ENCODE results near the gene AP4B1.

AP4B1 gene

GRCh38 chr1:113891631-113892220 is 12.9 kb downstream of the AP4B1 start:
- no peak for DNase-seq

- DNase-seq, result no peak
Measured at GRCh38 chr1:113890816-113891215, 13.8 kb downstream of the AP4B1 start.

- DNase-seq, result no peak
Measured at GRCh38 chr1:113887402-113888175, 17.0 kb downstream of the AP4B1 start, which contains the start of gene BCL2L15. Gene BCL2L15, minus strand, starts transcription at chr1:113887581. Its CDS starts 206 bp downstream, at chr1:113887375.

GRCh38 chr1:113886417-113887401 is 17.9 kb downstream of the AP4B1 start:
- DNase-seq, result no peak

- DNase-seq, result no peak
Measured at GRCh38 chr1:113881661-113882060, 22.9 kb downstream of the AP4B1 start.

GRCh38 chr1:113879739-113880038 is 24.9 kb downstream of the AP4B1 start:
- DNase-seq, result no peak

- no peak for DNase-seq
Measured at GRCh38 chr1:113876176-113876575, 28.4 kb downstream of the AP4B1 start.

GRCh38 chr1:113875714-113876113 is 28.9 kb downstream of the AP4B1 start:
- no peak for DNase-seq

GRCh38 chr1:113874012-113874879 is 30.4 kb downstream of the AP4B1 start:
- DNase-seq, result no peak

GRCh38 chr1:113872219-113872935 is 32.2 kb downstream of the AP4B1 start:
- DNase-seq, result no peak

GRCh38 chr1:113871597-113872113 is 32.9 kb downstream of the AP4B1 start, which contains the start of gene PTPN22:
Gene PTPN22, minus strand, starts transcription at chr1:113871712.
- DNase-seq, result peak; percentile 26

GRCh38 chr1:113870778-113871177 is 33.8 kb downstream of the AP4B1 start:
- DNase-seq, result no peak

- no peak for DNase-seq
Measured at GRCh38 chr1:113868387-113869083, 36.1 kb downstream of the AP4B1 start.

GRCh38 chr1:113861641-113862040 is 43.0 kb downstream of the AP4B1 start:
- DNase-seq, result no peak

- no peak for DNase-seq
Measured at GRCh38 chr1:113860891-113861290, 43.7 kb downstream of the AP4B1 start.

GRCh38 chr1:113859478-113860175 is 45.0 kb downstream of the AP4B1 start:
- no peak for DNase-seq

- no peak for DNase-seq
Measured at GRCh38 chr1:113858982-113859381, 45.6 kb downstream of the AP4B1 start.

GRCh38 chr1:113858418-113858817 is 46.2 kb downstream of the AP4B1 start:
- DNase-seq, result no peak

GRCh38 chr1:113857776-113858175 is 46.8 kb downstream of the AP4B1 start:
- DNase-seq, result no peak

GRCh38 chr1:113856401-113856790 is 48.2 kb downstream of the AP4B1 start:
- DNase-seq, result no peak
